ENCODE measurements around the gene FERMT1.

Gene FERMT1

DNA sequence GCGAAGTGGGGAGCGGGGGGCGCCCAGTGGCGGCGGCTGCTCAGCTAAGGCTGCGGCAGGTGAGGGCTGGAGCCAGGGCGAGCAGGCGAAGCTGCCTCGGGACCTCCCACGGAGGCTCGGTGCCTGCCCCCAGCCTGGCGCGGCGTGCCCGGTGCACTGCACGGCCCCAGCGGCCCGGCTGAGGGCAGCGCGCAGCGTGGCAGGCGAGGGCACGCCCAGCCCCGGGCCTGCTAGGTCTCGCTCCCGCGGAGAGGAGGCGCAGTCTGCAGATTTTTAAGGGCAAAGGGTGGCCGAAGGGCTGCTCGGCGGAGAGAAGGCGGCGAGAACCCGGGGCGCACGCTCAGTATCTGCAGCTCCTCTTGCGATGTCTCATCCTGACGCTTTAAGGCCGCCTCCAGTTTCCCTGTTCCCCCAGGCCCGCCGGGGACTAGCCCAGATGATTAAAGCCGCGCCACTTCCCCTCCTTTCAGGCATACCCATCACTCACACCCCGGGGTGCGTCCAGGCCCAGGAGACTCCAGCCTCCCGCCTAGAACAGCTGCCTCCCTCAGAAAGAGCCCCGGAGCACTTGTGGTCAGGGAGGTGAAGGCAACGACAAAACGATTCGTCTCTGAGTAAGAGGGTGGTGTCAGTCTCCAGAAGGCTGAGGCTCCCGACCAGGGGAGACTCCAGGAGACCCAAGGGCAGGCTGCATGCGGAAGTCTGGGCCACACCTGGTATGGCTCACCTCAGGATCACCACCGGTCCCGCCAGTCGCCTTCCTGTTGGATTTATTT is at the start of gene FERMT1:
Gene FERMT1, minus strand, starts transcription at position 158 of the 776 bp plus-strand sequence. CDS start 3,476 bp downstream, outside the sequence.
- DNase-seq (ENCODE audit: low spot score), result peak; percentile 76

GRCh38 chr20:6169251-6169650 is 46.4 kb upstream of the FERMT1 start:
- no peak for DNase-seq (ENCODE audit: low spot score)

DNA sequence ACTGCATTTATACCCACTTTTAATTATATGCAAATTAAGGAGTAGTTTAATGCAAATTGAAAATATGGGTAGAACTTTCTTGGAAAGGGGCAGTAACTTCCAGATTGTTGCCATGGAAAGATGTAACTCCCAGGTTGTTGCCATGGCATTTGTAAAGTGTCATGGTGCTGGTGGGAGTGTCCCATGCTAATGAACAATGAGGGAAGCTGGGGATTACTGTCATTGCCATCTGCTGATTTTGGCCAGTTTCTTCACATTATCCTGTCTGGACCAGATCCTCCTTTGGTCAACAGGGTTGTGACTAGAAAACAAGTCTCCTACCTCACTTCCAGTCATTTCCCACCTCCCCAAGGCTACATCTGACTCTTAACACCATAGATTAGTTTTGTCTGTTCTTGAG is 45.4 kb upstream of the FERMT1 start:
- DNase-seq (ENCODE audit: low spot score), result no peak

DNA sequence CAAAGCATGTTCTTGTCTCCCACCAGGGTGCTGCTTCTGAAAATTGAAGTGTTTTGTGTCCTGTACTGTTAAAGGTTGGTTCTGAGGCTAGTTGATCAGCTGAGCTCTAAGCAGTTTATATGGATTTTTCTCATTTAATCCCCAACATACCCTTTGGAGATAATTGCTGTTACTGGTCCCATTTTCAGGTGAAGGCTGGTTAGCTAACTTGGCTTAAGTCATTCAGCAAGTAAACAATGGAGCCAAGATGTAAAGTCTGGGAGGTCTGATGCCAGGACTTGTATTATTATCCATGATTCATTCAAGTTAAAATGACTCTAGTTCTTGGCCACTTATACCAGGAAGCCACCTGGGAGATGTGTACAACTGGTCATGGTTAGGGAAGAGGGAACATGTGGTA is 42.5 kb upstream of the FERMT1 start:
- no peak for DNase-seq (ENCODE audit: low spot score)

GRCh38 chr20:6164421-6165341 is 41.9 kb upstream of the FERMT1 start:
- DNase-seq (ENCODE audit: low spot score), result no peak

- no peak for DNase-seq (ENCODE audit: low spot score)
Measured at GRCh38 chr20:6160736-6161135, 37.9 kb upstream of the FERMT1 start.

DNA sequence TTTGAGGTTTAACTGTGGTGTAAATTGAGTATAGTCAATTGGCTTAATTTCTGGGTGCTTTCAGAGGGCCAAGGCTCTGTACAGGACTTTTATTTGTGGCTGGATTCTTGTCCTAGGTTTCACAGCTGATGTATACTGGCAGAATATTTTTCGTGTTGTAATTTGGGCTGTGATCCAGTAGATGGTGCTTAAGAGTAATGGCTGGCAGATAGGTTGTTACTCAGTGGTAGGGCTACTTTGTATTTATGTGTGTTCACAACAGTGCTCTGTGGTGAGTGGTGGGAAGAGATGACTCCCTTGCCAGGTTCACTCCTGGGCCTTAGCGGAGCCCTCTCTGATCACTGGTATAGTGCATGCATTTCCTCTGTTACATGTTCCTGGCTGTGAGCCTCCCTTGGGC is 34.5 kb upstream of the FERMT1 start:
- DNase-seq (ENCODE audit: low spot score), result no peak

DNA sequence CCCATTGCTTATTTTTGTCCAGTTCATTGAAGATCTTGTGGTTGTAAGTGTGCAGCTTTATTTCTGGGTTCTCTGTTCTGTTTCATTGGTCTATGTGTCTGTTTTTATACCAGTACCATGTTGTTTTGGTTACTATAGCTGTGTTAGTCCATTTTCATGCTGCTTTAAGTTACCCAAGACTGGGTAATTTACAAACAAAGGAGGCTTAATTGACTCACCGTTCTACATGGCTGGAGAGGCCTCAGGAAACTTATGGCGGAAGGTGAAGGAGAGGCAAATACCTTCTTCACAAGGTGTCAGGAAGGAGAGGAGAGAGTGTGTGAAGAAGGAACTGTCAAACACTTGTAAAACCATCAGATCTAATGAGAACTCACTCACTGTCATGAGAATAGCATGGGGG is 29.9 kb upstream of the FERMT1 start:
- no peak for DNase-seq (ENCODE audit: low spot score)

- no peak for DNase-seq (ENCODE audit: low spot score)
Measured at GRCh38 chr20:6148073-6148472, 25.2 kb upstream of the FERMT1 start.

- DNase-seq (ENCODE audit: low spot score), result peak; percentile 62
Measured at GRCh38 chr20:6142348-6142993, 19.6 kb upstream of the FERMT1 start.

DNA sequence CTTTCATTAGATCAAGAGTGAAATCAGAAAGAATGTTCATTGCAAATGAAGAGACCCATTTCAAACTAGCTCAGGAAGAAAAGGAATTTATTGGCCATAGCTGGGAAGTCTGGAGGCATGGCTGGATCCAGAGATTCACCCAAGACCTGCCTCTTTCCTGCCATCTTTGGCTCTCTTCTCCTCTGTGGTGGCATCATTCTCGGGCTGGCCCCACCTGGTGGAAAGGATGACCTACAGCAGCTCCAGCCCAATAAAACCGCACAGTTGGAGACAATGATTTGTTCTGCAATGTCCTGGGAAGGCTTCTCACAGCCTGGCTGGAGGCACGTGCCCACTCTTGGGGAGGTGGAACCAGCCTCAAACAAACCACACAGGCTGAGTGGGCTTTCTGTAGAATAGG is 18.1 kb upstream of the FERMT1 start:
- DNase-seq (ENCODE audit: low spot score), result no peak

DNA sequence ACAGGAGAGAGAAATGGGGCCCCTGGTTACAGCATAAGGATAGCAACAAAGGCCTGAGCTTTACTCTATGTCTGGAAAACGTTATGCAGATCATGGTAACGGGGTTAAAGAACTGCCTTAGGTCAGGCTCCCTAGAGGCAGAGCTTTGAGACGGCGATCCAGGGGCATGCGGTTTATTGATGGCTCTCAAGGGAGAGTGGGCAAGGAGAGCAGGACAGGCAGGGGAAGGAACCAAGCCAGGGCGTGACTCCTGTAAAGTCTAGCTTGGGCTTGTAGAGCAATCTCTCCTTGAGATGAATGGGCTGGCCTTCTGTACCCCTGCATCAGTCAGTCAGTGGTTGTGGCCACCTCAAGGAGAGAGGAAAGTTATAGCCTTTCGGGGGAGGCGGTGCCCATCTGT is 12.5 kb upstream of the FERMT1 start:
- no peak for DNase-seq (ENCODE audit: low spot score)

DNA sequence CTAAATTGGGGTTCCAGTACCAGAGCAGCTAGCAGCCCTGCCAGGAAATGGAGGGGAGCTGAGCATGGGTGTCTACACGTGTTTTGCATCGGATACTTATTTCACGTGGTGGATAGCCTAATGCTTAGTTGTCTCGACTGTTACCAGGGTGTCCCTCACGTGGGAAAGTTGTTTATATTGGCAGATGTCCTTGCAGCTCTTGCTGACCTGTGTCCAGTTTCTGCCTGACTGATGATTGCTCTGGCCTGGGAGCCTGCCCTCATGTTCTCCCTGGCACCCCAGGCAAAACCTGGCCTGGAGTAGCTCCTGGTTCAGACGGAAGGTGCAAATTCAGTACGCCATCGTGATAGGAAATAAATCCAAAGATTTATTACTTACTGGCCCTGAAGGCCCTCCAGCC is 11.8 kb upstream of the FERMT1 start:
- DNase-seq (ENCODE audit: low spot score), result no peak

DNA sequence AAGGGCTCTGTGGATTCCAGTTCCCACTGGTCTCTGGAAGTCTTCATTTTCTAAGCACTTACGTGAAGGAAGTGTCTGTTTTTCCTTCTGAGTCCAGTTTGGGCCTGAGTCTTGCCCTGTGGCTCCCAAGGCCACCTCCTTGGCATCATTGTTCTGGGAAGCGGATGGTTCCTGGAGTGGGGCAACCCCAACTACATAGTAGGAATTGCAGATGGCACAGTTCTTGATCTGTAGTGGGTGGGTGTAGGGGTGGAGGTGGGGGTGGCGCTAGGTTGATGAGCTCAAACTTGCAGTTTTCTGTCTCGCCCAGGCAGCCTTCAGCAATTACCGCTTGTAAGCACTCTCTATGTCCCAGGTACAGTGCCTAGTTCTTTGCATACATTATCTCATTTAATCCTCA is 7.2 kb upstream of the FERMT1 start:
- DNase-seq (ENCODE audit: low spot score), result no peak

DNA sequence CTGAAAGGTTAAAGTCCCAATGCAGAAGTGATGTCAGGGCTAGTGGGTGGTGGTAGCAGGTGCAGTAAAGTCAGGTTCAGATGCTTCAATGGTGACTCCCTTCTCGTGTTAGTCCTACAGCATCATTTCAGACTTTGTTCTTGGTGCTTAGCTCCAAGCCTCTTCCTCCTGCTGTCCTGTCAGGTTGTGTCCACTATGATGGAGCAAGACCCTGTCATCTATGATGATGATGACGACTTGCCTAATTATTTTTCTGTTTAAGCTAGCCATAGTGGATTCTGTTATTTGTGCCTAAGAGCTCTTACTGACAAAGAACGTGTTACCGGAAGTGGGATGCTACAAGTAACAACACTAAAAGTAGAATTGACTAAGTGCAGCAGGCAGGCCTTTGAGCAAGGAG is 5.0 kb upstream of the FERMT1 start:
- no peak for DNase-seq (ENCODE audit: low spot score)

- DNase-seq (ENCODE audit: low spot score), result no peak
Measured at GRCh38 chr20:6126846-6127245, 4.0 kb upstream of the FERMT1 start.

DNA sequence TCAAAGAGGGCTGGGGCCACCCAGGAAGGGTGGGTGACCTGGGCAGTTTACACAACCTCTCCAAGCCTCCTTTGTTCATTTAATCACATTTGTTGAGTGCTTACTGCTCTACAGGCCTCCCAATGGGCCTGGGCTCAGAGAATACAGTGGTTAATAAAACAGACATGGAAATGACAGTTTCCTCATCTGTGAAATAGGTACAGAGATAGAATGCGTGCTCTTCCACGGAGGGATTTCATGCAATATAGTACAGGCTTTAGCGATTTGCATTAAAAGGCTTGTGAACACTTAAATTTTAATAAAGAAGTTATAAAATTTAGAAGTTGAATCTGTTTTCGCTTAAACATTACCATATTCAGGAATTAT is 802 bp upstream of the FERMT1 start:
- no peak for DNase-seq (ENCODE audit: low spot score)

DNA sequence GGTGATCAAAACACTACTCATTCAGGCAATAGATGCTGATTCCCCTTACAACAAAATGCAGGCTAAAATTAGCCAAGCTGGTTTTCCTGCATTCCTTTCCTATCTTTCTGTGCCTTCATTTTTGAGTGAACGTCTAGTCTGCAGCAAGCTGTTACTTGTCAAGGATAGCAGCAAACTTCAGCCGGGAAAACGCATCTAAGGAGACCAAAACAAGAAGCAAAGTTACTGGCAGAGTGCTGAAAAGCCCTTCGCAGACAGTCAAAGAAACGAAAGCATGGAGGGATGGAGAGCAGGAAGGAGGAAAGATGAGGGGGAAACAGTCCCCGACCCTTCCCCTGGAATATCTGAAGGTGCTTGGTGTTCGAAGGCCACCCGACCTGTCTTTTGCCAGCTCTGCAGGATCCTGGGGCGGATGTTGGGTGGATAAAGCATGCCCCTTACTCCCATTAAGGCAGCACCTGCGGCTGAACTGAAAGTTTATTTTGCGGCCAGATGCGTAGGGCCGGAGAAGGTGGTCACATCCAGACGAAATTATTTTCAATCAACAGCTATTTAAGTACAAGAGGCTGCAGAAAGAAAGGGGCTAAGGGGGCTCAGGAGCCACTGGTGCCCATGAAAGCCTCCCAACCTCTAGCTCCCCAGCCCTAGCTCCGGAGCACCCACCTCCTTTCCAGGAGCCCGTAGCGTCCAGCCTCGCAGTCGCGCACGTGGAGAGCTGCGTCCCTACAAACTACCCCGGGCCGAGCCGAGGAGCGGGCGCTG is 538 bp downstream of the FERMT1 start:
- peak; percentile 53 for DNase-seq (ENCODE audit: low spot score)

- DNase-seq (ENCODE audit: low spot score), result no peak
Measured at GRCh38 chr20:6121504-6121903, 1.3 kb downstream of the FERMT1 start.

- DNase-seq (ENCODE audit: low spot score), result no peak
Measured at GRCh38 chr20:6120491-6120988, 2.3 kb downstream of the FERMT1 start.

GRCh38 chr20:6116758-6117157 is 6.1 kb downstream of the FERMT1 start:
- DNase-seq (ENCODE audit: low spot score), result no peak

All from ecto neural progenitor cell (in vitro differentiated cells).